Calu3 (cell line): ENCODE results near the gene KRTAP3-3. TPM values are rescaled to one million over a fixed set of nuclear protein-coding genes. Genes with fewer than 3 reads are reported as not detected.

Source experiments
- BruUV-seq: library from RNA; stranded (reverse); fragments of 400-500 nt; replicated peaks from 2 replicates; lab custom pipeline; 2021; lab: Mats Ljungman, UMichigan
- CTCF ChIA-PET: fragments of 300-600 bp; sonication (Branson Sonifier 250); formaldehyde crosslinking; loops from one replicate; lab custom pipeline; 2022; ENCODE audit warnings: antibody characterized with exemption; lab: Charles Lee
- DNase-seq: peaks from one replicate; pipeline ENCODE4 v3.0.0; 2022
- H3K27ac Mint-ChIP-seq: one replicate; pipeline ENCODE4 v1.8.0; 2022; ENCODE audit warnings: mixed read lengths; ENCODE audit not compliant: unreplicated experiment
- H3K27me3 Mint-ChIP-seq: one replicate; pipeline ENCODE4 v1.8.0; 2022; ENCODE audit warnings: mixed read lengths; ENCODE audit not compliant: unreplicated experiment
- H3K36me3 Mint-ChIP-seq: one replicate; pipeline ENCODE4 v1.8.0; 2022; ENCODE audit warnings: mild to moderate bottlenecking, moderate library complexity, mixed read lengths; ENCODE audit not compliant: insufficient read depth, unreplicated experiment
- H3K4me1 Mint-ChIP-seq: one replicate; pipeline ENCODE4 v1.8.0; 2022; ENCODE audit warnings: mild to moderate bottlenecking, low read depth, mixed read lengths; ENCODE audit not compliant: unreplicated experiment
- H3K4me3 Mint-ChIP-seq: one replicate; pipeline ENCODE4 v1.8.0; 2022; ENCODE audit warnings: mild to moderate bottlenecking, low read depth, moderate library complexity, mixed read lengths; ENCODE audit not compliant: unreplicated experiment
- H3K9me3 Mint-ChIP-seq: one replicate; pipeline ENCODE4 v1.8.0; 2022; ENCODE audit warnings: low read depth, mixed read lengths; ENCODE audit not compliant: unreplicated experiment
- intact Hi-C: fragments of 100-400 bp; cut with micrococcal nuclease; formaldehyde crosslinking; loops from one replicate; pipeline ENCODE4 v1.10.0; 2022; ENCODE audit not compliant: unreplicated experiment
- total RNA-seq: library from RNA; stranded (reverse); gene quantifications from 2 replicates; pipeline ENCODE4 v1.2.3, GENCODE V29; 2022
- TF ChIP-seq, protein P1 (sequence below): fragments of 200-600 bp; IDR thresholded peaks from one replicate; pipeline ENCODE4 v1.8.0; 2022; ENCODE audit warnings: antibody characterized with exemption; ENCODE audit not compliant: unreplicated experiment

KRTAP3-3 gene
- total RNA-seq, 1 experiment from 2014 or later, result not detected

DNA sequence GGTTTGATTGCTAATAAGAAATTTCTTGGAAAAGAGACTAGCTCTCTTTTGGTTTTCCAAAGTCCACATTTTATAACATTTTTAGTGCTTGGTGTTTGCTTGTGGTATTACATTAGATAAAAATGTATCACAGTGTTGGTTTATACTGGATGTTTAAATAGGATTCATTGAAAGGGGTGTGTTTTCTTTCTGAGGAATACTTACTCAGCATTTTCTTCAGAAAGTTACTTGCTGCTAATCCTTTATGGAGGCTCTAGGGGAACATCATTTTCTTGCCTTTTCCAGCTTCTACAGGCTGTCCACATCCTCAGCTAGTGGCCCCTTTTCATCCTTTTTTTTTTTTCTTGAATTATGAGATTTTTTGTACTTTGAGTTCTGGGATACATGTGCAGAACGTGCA lies 26.4 kb downstream of the KRTAP3-3 start:
- H3K4me1 Mint-ChIP-seq, result peaks cover 36% of the 10 kb centered on the region
- peaks cover 6% of the 10 kb centered on the region for H3K36me3 Mint-ChIP-seq
- CTCF ChIA-PET, result interaction anchor here (1.0 to 2.2 kb wide), 2 partner anchors 12 to 74 kb away, joined by 3 to 7 read pairs; partner anchors contain the start of gene KRTAP1-1
- BruUV-seq, result no TSS peak
- H3K27ac Mint-ChIP-seq, result no peak overlapping the region
- TF ChIP-seq, protein P1, sequence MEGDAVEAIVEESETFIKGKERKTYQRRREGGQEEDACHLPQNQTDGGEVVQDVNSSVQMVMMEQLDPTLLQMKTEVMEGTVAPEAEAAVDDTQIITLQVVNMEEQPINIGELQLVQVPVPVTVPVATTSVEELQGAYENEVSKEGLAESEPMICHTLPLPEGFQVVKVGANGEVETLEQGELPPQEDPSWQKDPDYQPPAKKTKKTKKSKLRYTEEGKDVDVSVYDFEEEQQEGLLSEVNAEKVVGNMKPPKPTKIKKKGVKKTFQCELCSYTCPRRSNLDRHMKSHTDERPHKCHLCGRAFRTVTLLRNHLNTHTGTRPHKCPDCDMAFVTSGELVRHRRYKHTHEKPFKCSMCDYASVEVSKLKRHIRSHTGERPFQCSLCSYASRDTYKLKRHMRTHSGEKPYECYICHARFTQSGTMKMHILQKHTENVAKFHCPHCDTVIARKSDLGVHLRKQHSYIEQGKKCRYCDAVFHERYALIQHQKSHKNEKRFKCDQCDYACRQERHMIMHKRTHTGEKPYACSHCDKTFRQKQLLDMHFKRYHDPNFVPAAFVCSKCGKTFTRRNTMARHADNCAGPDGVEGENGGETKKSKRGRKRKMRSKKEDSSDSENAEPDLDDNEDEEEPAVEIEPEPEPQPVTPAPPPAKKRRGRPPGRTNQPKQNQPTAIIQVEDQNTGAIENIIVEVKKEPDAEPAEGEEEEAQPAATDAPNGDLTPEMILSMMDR, result no peak
- H3K27me3 Mint-ChIP-seq, result no peaks in the 10 kb centered on the region
- no peak overlapping the region for H3K4me3 Mint-ChIP-seq
- peaks cover 3% of the 10 kb centered on the region for H3K9me3 Mint-ChIP-seq
- intact Hi-C loops, result no loop called here
- DNase-seq, result no peak

DNA sequence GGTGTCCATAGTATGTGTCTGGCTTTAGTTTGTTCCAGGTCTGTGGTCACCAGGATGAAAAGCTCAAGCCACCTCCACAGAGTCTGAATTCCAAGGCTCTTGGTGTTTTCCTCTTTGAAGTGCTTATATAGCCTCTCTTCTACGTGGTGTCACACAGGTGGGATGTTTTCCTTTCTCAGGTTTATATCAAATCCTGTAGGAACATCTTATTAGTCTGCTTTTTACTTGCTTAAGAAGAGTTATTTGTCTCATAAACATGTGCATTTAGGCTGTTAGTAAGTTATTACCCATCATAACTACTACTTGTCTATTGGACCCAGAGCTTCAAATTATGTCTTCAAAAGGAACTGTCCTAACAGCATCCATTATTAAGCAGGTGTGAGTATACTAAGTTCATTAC lies 27.1 kb downstream of the KRTAP3-3 start, which contains the start of gene KRT39:
Gene KRT39 (minus strand): TSS at position 101 of the 400 bp plus-strand sequence. CDS start 92 bp downstream, at position 9.
- no peak within 1 kb of the TSS for H3K4me3 Mint-ChIP-seq
- CTCF ChIA-PET, result interaction anchor here (1.0 to 2.2 kb wide), 3 partner anchors 13 to 75 kb away, joined by 3 to 7 read pairs (median 3); partner anchors contain the start of gene KRTAP1-1
- H3K36me3 Mint-ChIP-seq, result peaks cover 6% of the 10 kb centered on the region
- DNase-seq, result no peak
- peaks cover 3% of the 10 kb centered on the region for H3K9me3 Mint-ChIP-seq
- no TSS peak for BruUV-seq
- TF ChIP-seq, protein P1, result no peak
- peak within 1 kb of the TSS; percentile 15 for H3K27ac Mint-ChIP-seq
- intact Hi-C loops, result no loop called here
- no peaks in the 10 kb centered on the region for H3K27me3 Mint-ChIP-seq
- peaks cover 34% of the 10 kb centered on the region for H3K4me1 Mint-ChIP-seq

DNA sequence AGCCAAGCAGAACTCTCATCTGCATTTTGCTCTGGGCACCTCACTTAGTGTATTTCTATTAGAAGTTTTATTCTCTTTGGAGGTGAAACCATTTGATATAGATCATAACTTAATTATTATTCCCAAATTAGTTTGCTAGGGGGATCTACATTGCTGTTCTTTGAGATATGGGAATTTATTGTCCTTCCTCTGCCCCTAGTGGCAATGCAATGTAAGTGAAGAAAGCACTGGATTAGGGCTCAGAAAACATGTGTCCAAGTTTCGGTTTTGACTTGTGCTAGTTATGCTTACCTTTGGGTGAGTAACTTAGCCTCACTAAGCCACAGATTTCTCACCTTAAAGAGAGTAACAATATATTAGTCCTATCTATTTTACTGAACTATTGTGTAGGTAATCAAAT lies 30.1 kb downstream of the KRTAP3-3 start:
- Mint-ChIP-seq H3K36me3 (peaks cover 6% of the 10 kb centered on the region), H3K4me1 (peaks cover 58% of the 10 kb centered on the region), H3K4me3 (no peak overlapping the region), H3K27me3 (no peaks in the 10 kb centered on the region), H3K27ac (peak overlapping the region; percentile 14), H3K9me3 (peaks cover 3% of the 10 kb centered on the region)
- intact Hi-C loops, result no loop called here
- TF ChIP-seq, protein P1, result peak; percentile 85
- no TSS peak for BruUV-seq
- DNase-seq, result no peak
- CTCF ChIA-PET, result interaction anchor here (1.8 kb wide), 1 partner anchor 11 kb away, joined by 5 read pairs; no protein-coding TSS in a partner anchor

DNA sequence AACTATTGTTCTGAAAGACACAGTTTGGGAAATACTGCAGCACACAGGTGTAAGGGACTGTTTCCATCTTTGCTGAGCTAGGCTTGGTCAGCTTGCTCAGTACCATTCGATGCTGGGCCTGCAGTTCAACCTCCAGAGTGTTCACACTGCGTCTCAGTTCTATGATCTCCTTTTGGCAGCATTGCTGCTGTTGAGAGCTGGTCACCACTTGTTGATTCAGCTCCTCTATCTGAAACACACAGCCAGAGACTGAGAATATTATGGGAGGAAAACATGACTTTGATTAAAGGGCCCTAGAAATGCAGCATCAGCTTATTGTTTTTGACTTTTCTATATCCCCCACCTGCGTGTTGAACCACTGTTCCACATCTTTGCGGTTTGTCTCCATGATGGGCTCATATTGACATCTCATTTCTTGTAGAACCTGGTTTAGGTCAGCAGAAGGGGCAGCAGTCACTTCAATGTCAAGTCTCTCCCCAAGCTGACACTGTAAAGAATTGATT lies 31.9 kb downstream of the KRTAP3-3 start:
- Mint-ChIP-seq H3K27ac (peak overlapping the region; percentile 41), H3K36me3 (peaks cover 17% of the 10 kb centered on the region), H3K27me3 (no peaks in the 10 kb centered on the region), H3K4me1 (peaks cover 75% of the 10 kb centered on the region), H3K9me3 (peaks cover 3% of the 10 kb centered on the region), H3K4me3 (no peak overlapping the region)
- intact Hi-C loops, result no loop called here
- CTCF ChIA-PET, result interaction anchor here (0.7 to 1.6 kb wide), 10 partner anchors 10 to 179 kb away, joined by 3 to 8 read pairs (median 4); partner anchors contain the start of genes KRT23, KRTAP1-1, KRTAP3-1 and KRTAP4-6
- TF ChIP-seq, protein P1, result no peak
- DNase-seq, result no peak
- no TSS peak for BruUV-seq
